SK-N-SH treated with all-trans-retinoic acid at 6 μM for 48 hours (cell line): Measurements from ENCODE around the gene RNF19B.

Experiments
- ARNTL ChIP-seq: fragments of 450-650 bp; formaldehyde crosslinking; IDR thresholded peaks from 2 replicates; pipeline ENCODE4 v1.5.0; 2020; ENCODE audit warnings: low read depth, mild to moderate bottlenecking, moderate library complexity, borderline replicate concordance
- CSRNP3 ChIP-seq: fragments of 250-450 bp; sonication (Bioruptor Pico); IDR thresholded peaks from 2 replicates; pipeline ENCODE4 v1.5.1; 2021; ENCODE audit warnings: mild to moderate bottlenecking, moderate library complexity
- GLIS3 ChIP-seq: fragments of 250-450 bp; sonication (Bioruptor Pico); IDR thresholded peaks from 2 replicates; pipeline ENCODE4 v1.5.0; 2020; ENCODE audit warnings: mild to moderate bottlenecking, moderate library complexity
- PATZ1 ChIP-seq: fragments of 250-450 bp; sonication (Bioruptor Pico); IDR thresholded peaks from 2 replicates; pipeline ENCODE4 v1.8.0; 2020; ENCODE audit warnings: mild to moderate bottlenecking, moderate library complexity, borderline replicate concordance
- PPARA ChIP-seq: fragments of 250-450 bp; sonication (Bioruptor Pico); IDR thresholded peaks from 2 replicates; pipeline ENCODE4 v1.5.0; 2020; ENCODE audit warnings: mild to moderate bottlenecking, borderline replicate concordance
- TOX ChIP-seq: fragments of 250-450 bp; sonication (Bioruptor Pico); IDR thresholded peaks from 2 replicates; pipeline ENCODE4 v1.8.0; 2021; ENCODE audit warnings: mild to moderate bottlenecking, moderate library complexity, borderline replicate concordance
- ZFP3 ChIP-seq: fragments of 250-450 bp; sonication (Bioruptor Pico); IDR thresholded peaks from 2 replicates; pipeline ENCODE4 v1.5.0; 2020; ENCODE audit warnings: mild to moderate bottlenecking, moderate library complexity
- ZFP30 ChIP-seq: fragments of 450-650 bp; formaldehyde crosslinking; IDR thresholded peaks from 2 replicates; pipeline ENCODE4 v1.5.0; 2022; ENCODE audit warnings: mild to moderate bottlenecking, moderate library complexity
- ZNF70 ChIP-seq: fragments of 450-650 bp; formaldehyde crosslinking; IDR thresholded peaks from 2 replicates; pipeline ENCODE4 v1.5.0; 2020; ENCODE audit warnings: mild to moderate bottlenecking, moderate library complexity

DNA sequence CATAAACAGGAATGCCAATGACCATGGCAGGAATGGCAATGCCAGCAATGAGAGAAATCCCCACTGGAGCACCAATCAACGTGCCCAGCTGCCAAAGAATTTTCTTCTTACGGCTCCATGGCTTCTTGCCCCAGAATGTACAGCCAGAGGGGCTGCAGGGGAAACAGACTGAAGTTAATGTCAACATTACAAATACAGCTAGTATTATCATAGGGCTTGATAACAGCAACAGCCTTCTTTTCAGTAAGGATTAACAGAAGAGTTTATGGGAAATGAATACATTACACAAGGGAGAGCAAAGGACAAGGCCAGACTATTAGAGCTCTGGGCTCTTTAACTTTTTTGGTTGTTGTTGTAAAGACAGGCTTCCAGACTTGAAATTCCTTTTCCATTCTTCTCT is 18.2 kb downstream of the RNF19B start:
- TF ChIP-seq ZFP3 = no peak
- no peak for TF ChIP-seq ARNTL (CRISPR knock-in tag)
- no peak for TF ChIP-seq GLIS3 (CRISPR knock-in tag)
- no peak for TF ChIP-seq ZNF70 (CRISPR knock-in tag)
- TF ChIP-seq PATZ1 = no peak
- no peak for TF ChIP-seq CSRNP3 (CRISPR knock-in tag)
- TF ChIP-seq ZFP30 (CRISPR knock-in tag) = no peak
- no peak for TF ChIP-seq PPARA (CRISPR knock-in tag)
- TF ChIP-seq TOX = no peak
